ENCODE data around the gene NDUFS2. TPM values are rescaled to one million over a fixed set of nuclear protein-coding genes. Genes with fewer than 3 reads are reported as not detected.

Gene NDUFS2
- total and polyA plus RNA-seq, 5 experiments from 2014 or later = 78.6 to 127 (median 106) TPM

- H3K4me3 Mint-ChIP-seq = peak within 1 kb of the TSS; percentile 46 to 82 (median 76)
- H3K27ac Mint-ChIP-seq = peak within 1 kb of the TSS in 3 of 10 donors; percentile 43 to 83 (median 71)
- POLR2A ChIA-PET = interaction anchor here (0.6 to 1.3 kb wide), 3 partner anchors 42 to 110 kb away, joined by 3 to 6 read pairs (median 4); no protein-coding TSS in a partner anchor
- peaks cover 26 to 77% (median 62%) of the 10 kb centered on the region in 5 donors for H3K27me3 Mint-ChIP-seq
- peaks cover 11 to 37% (median 24%) of the 10 kb centered on the region in 4 donors for H3K4me1 Mint-ChIP-seq
- peaks cover 9 to 32% (median 24%) of the 10 kb centered on the region in 3 donors for H3K36me3 Mint-ChIP-seq
- H3K9me3 Mint-ChIP-seq = peaks cover 0 to 33% (median 16%) of the 10 kb centered on the region in 9 donors
- DNase-seq (peak; percentile 4 to 70 (median 21)), ATAC-seq (peak; percentile 90 to 91)
Observed at GRCh38 chr1:161258439-161259344, 56.5 kb downstream of the NDUFS2 start, which contains the start of gene PCP4L1. Gene PCP4L1 (plus strand): TSS chr1:161258745. CDS start chr1:161258975, 230 bp downstream.

- Mint-ChIP-seq H3K9me3 (peaks cover 0 to 33% (median 16%) of the 10 kb centered on the region in 9 donors), H3K27me3 (peaks cover 26 to 78% (median 62%) of the 10 kb centered on the region in 5 donors), H3K4me1 (peaks cover 11 to 37% (median 24%) of the 10 kb centered on the region in 4 donors), H3K27ac (peak overlapping the region in 1 of 10 donors; percentile 83), H3K36me3 (peaks cover 9 to 32% (median 24%) of the 10 kb centered on the region in 3 donors), H3K4me3 (peak overlapping the region; percentile 46 to 82 (median 76))
- ATAC-seq (no peak), DNase-seq (no peak)
- POLR2A ChIA-PET = interaction anchor here (1.3 kb wide), 1 partner anchor 43 kb away, joined by 6 read pairs; no protein-coding TSS in a partner anchor
Observed at GRCh38 chr1:161259345-161259702, 57.2 kb downstream of the NDUFS2 start.

GRCh38 chr1:161259765-161260164 is 57.6 kb downstream of the NDUFS2 start:
- H3K4me3 Mint-ChIP-seq = peak overlapping the region in 9 of 10 donors; percentile 46 to 82 (median 75)
- peaks cover 9 to 32% (median 24%) of the 10 kb centered on the region in 3 donors for H3K36me3 Mint-ChIP-seq
- peaks cover 26 to 82% (median 64%) of the 10 kb centered on the region in 5 donors for H3K27me3 Mint-ChIP-seq
- DNase-seq = no peak
- peak overlapping the region in 1 of 10 donors; percentile 83 for H3K27ac Mint-ChIP-seq
- peaks cover 11 to 37% (median 24%) of the 10 kb centered on the region in 4 donors for H3K4me1 Mint-ChIP-seq
- H3K9me3 Mint-ChIP-seq = peaks cover 0 to 33% (median 16%) of the 10 kb centered on the region in 9 donors
- ATAC-seq = no peak
- POLR2A ChIA-PET = no interaction called here

GRCh38 chr1:161260376-161261260 is 58.5 kb downstream of the NDUFS2 start:
- no peak for ATAC-seq
- Mint-ChIP-seq H3K9me3 (peaks cover 0 to 31% (median 14%) of the 10 kb centered on the region in 9 donors), H3K27ac (peak overlapping the region in 1 of 10 donors; percentile 61), H3K27me3 (peaks cover 26 to 82% (median 62%) of the 10 kb centered on the region in 5 donors), H3K4me1 (peaks cover 11 to 37% (median 24%) of the 10 kb centered on the region in 4 donors), H3K4me3 (peak overlapping the region in 4 of 10 donors; percentile 34 to 79 (median 61)), H3K36me3 (peaks cover 9 to 27% (median 22%) of the 10 kb centered on the region in 3 donors)
- POLR2A ChIA-PET = no interaction called here
- DNase-seq = no peak

GRCh38 chr1:161261261-161262235 is 59.4 kb downstream of the NDUFS2 start:
- H3K4me3 Mint-ChIP-seq = no peak overlapping the region
- peaks cover 9 to 19% (median 15%) of the 10 kb centered on the region in 3 donors for H3K36me3 Mint-ChIP-seq
- peaks cover 0 to 22% (median 10%) of the 10 kb centered on the region in 9 donors for H3K9me3 Mint-ChIP-seq
- H3K4me1 Mint-ChIP-seq = peaks cover 11 to 37% (median 24%) of the 10 kb centered on the region in 4 donors
- POLR2A ChIA-PET = interaction anchor here (0.5 kb wide), 1 partner anchor 11 kb away, joined by 6 read pairs; no protein-coding TSS in a partner anchor
- peaks cover 28 to 74% (median 56%) of the 10 kb centered on the region in 5 donors for H3K27me3 Mint-ChIP-seq
- no peak overlapping the region for H3K27ac Mint-ChIP-seq
- DNase-seq (no peak), ATAC-seq (no peak)

Small RNA genes within 50 kb of the gene (microRNA-seq; reads per million reads assigned to microRNA genes)
- gene MIR5187 (ENCODE audit: borderline microRNAs expressed) = not detected

Other genes with a start within 250 kb of the NDUFS2 start
- gene ITLN2, start 247.6 kb upstream of the NDUFS2 start, total RNA-seq = not detected
- not detected for gene ITLN2, start 247.6 kb upstream of the NDUFS2 start, polyA plus RNA-seq
- gene F11R, start 181.2 kb upstream of the NDUFS2 start, total RNA-seq = 10 to 100 TPM; 16.3 to 16.4 TPM
- gene F11R, start 181.2 kb upstream of the NDUFS2 start, polyA plus RNA-seq = 1 to 10 TPM; 6.7 to 9.0 (median 8.1) TPM
- gene TSTD1, start 163.4 kb upstream of the NDUFS2 start, total RNA-seq = 100 to 1,000 TPM; 100 to 108 TPM
- gene TSTD1, start 163.4 kb upstream of the NDUFS2 start, polyA plus RNA-seq = 100 to 1,000 TPM; 342 to 508 (median 412) TPM
- 100 to 1,000 TPM; 107 to 118 TPM for gene USF1, start 156.4 kb upstream of the NDUFS2 start, total RNA-seq
- 10 to 100 TPM in 1 of 3 donors, 1 to 10 TPM in 2; 4.3 to 11.1 (median 7.4) TPM for gene USF1, start 156.4 kb upstream of the NDUFS2 start, polyA plus RNA-seq
- 100 to 1,000 TPM; 220 to 233 TPM for gene ARHGAP30, start 132.5 kb upstream of the NDUFS2 start, total RNA-seq
- 100 to 1,000 TPM; 110 to 207 (median 136) TPM for gene ARHGAP30, start 132.5 kb upstream of the NDUFS2 start, polyA plus RNA-seq
- not detected for gene NECTIN4, start 112.8 kb upstream of the NDUFS2 start, total RNA-seq
- not detected for gene NECTIN4, start 112.8 kb upstream of the NDUFS2 start, polyA plus RNA-seq
- gene KLHDC9, start 104.0 kb upstream of the NDUFS2 start, total RNA-seq = under 1 TPM; 0.60 to 0.96 TPM
- gene KLHDC9, start 104.0 kb upstream of the NDUFS2 start, polyA plus RNA-seq = 1 to 10 TPM in 1 of 3 donors, under 1 TPM in 2; 0.30 to 1.5 (median 0.62) TPM
- gene PFDN2, start 84.3 kb upstream of the NDUFS2 start, total RNA-seq = 10 to 100 TPM; 37.9 to 41.4 TPM
- 10 to 100 TPM; 74.6 to 91.3 (median 86.0) TPM for gene PFDN2, start 84.3 kb upstream of the NDUFS2 start, polyA plus RNA-seq
- gene NIT1, start 84.3 kb upstream of the NDUFS2 start, total RNA-seq = 10 to 100 TPM; 43.5 to 46.4 TPM
- gene NIT1, start 84.3 kb upstream of the NDUFS2 start, polyA plus RNA-seq = 10 to 100 TPM; 16.8 to 25.0 (median 18.3) TPM
- 10 to 100 TPM; 35.3 to 38.6 TPM for gene DEDD, start 69.7 kb upstream of the NDUFS2 start, total RNA-seq
- 10 to 100 TPM; 29.0 to 35.4 (median 29.3) TPM for gene DEDD, start 69.7 kb upstream of the NDUFS2 start, polyA plus RNA-seq
- 100 to 1,000 TPM; 116 to 118 TPM for gene UFC1, start 48.4 kb upstream of the NDUFS2 start, total RNA-seq
- 100 to 1,000 TPM; 148 to 158 (median 155) TPM for gene UFC1, start 48.4 kb upstream of the NDUFS2 start, polyA plus RNA-seq
- 10 to 100 TPM; 59.2 to 63.8 TPM for gene USP21, start 42.9 kb upstream of the NDUFS2 start, total RNA-seq
- 10 to 100 TPM; 13.8 to 31.4 (median 14.6) TPM for gene USP21, start 42.9 kb upstream of the NDUFS2 start, polyA plus RNA-seq
- 10 to 100 TPM; 76.2 to 82.1 TPM for gene PPOX, start 35.9 kb upstream of the NDUFS2 start, total RNA-seq
- 10 to 100 TPM; 12.0 to 17.8 (median 15.7) TPM for gene PPOX, start 35.9 kb upstream of the NDUFS2 start, polyA plus RNA-seq
- gene B4GALT3, start 24.9 kb upstream of the NDUFS2 start, total RNA-seq = 10 to 100 TPM; 81.0 to 97.4 TPM
- 10 to 100 TPM; 35.4 to 49.9 (median 37.6) TPM for gene B4GALT3, start 24.9 kb upstream of the NDUFS2 start, polyA plus RNA-seq
- 1 to 10 TPM; 4.8 to 7.0 TPM for gene ADAMTS4, start 3.3 kb upstream of the NDUFS2 start, total RNA-seq
- under 1 TPM; 0.07 to 0.34 (median 0.22) TPM for gene ADAMTS4, start 3.3 kb upstream of the NDUFS2 start, polyA plus RNA-seq
- 10 to 100 TPM; 27.7 to 31.8 TPM for gene FCER1G, start 12.9 kb downstream of the NDUFS2 start, total RNA-seq
- gene FCER1G, start 12.9 kb downstream of the NDUFS2 start, polyA plus RNA-seq = 100 to 1,000 TPM in 1 of 3 donors, 10 to 100 TPM in 2; 67.1 to 107 (median 84.4) TPM
- gene APOA2, start 21.3 kb downstream of the NDUFS2 start, total RNA-seq = not detected
- gene APOA2, start 21.3 kb downstream of the NDUFS2 start, polyA plus RNA-seq = not detected
- gene TOMM40L, start 23.7 kb downstream of the NDUFS2 start, total RNA-seq = 10 to 100 TPM in 1 of 2 experiments, 1 to 10 TPM in 1; 9.6 to 11.3 TPM
- gene TOMM40L, start 23.7 kb downstream of the NDUFS2 start, polyA plus RNA-seq = 1 to 10 TPM; 4.9 to 8.1 (median 8.0) TPM
- not detected for gene NR1I3, start 35.8 kb downstream of the NDUFS2 start, total RNA-seq
- gene NR1I3, start 35.8 kb downstream of the NDUFS2 start, polyA plus RNA-seq = under 1 TPM in 1 of 3 donors, not detected in 2; 0.19 TPM
- not detected for gene PCP4L1, start 56.4 kb downstream of the NDUFS2 start, total RNA-seq
- not detected for gene PCP4L1, start 56.4 kb downstream of the NDUFS2 start, polyA plus RNA-seq
- gene MPZ, start 107.6 kb downstream of the NDUFS2 start, total RNA-seq = 10 to 100 TPM; 11.9 to 12.2 TPM
- gene MPZ, start 107.6 kb downstream of the NDUFS2 start, polyA plus RNA-seq = not detected
- 100 to 1,000 TPM; 113 to 127 TPM for gene SDHC, start 112.0 kb downstream of the NDUFS2 start, total RNA-seq
- 100 to 1,000 TPM; 212 to 297 (median 217) TPM for gene SDHC, start 112.0 kb downstream of the NDUFS2 start, polyA plus RNA-seq
- not detected for gene CFAP126, start 165.5 kb downstream of the NDUFS2 start, total RNA-seq
- not detected for gene CFAP126, start 165.5 kb downstream of the NDUFS2 start, polyA plus RNA-seq